Prostate gland (tissue), 2 donors: ENCODE measurements around the gene ARHGEF16. TPM values are rescaled to one million over a fixed set of nuclear protein-coding genes. Genes with fewer than 3 reads are reported as not detected.

Experiments used
- DNase-seq: peaks from one replicate; pipeline ENCODE4 v3.0.0-alpha.2; 2019; ENCODE audit warnings: low spot score
- H3K27ac ChIP-seq, 2 donors: fragments of 200-600 bp; sonication (generic); 2 replicates each; pipeline ENCODE4 v1.5.1; 2017 to 2019
- H3K27me3 ChIP-seq: fragments of 200-600 bp; sonication (generic); replicated peaks from 2 replicates; pipeline ENCODE4 v1.5.1; 2019; ENCODE audit not compliant: insufficient read depth
- H3K36me3 ChIP-seq, 2 donors: fragments of 200-600 bp; sonication (generic); 1 replicate in 1 of 2; 2 replicates in 1 of 2; pipeline versions ENCODE4 v1.5.1 to v1.8.1; 2017 to 2019
- H3K4me1 ChIP-seq: fragments of 200-600 bp; sonication (generic); replicated peaks from 2 replicates; pipeline ENCODE4 v1.5.1; 2019
- H3K4me3 ChIP-seq, 2 donors: fragments of 200-600 bp; sonication (generic); 2 replicates each; pipeline ENCODE4 v1.5.1; 2017 to 2019
- H3K9me3 ChIP-seq: fragments of 200-600 bp; sonication (generic); 2 replicates; pipeline ENCODE4 v1.5.1; 2017
- CTCF ChIP-seq, 4 experiments: fragments of 200-600 bp in 2 of 4; fragments of 450-650 bp in 2 of 4; sonication (generic) in 2 of 4; IDR thresholded peaks; 1 replicate in 3 of 4; 2 replicates in 1 of 4; pipeline ENCODE4 v1.5.1; 2016 to 2019; ENCODE audit warnings: antibody characterized with exemption in 4 of 4, mild to moderate bottlenecking in 2 of 4, moderate library complexity in 2 of 4
- POLR2A ChIP-seq: fragments of 450-650 bp; IDR thresholded peaks from one replicate; pipeline ENCODE4 v1.6.1; 2016; ENCODE audit warnings: antibody characterized with exemption, mild to moderate bottlenecking
- POLR2AphosphoS5 ChIP-seq: sonication (generic); formaldehyde crosslinking; IDR thresholded peaks from one replicate; pipeline ENCODE4 v1.6.1; 2017; ENCODE audit warnings: antibody characterized with exemption
- WGBS: methylation state at CpG from one replicate; pipeline ENCODE4 v1.1.5; 2018; 5-methylcytosine and 5-hydroxymethylcytosine counted together
- intact Hi-C: fragments of 100-400 bp; cut with DNase I; formaldehyde crosslinking; loops from one replicate; pipeline ENCODE4 v1.14.2; 2022
- total RNA-seq, 2 donors: library from RNA; depleted of rRNA; stranded (reverse); fragments of >200 nt; gene quantifications; one replicate each; pipeline ENCODE4 v1.1.0, GENCODE V29; 2016

ARHGEF16 gene
- total RNA-seq, 2 donors from 2014 or later: 25.2 to 25.4 TPM

GRCh38 chr1:3471356-3472087, 17.1 kb downstream of the ARHGEF16 start:
- H3K36me3 ChIP-seq: no peaks in the 10 kb centered on the region
- H3K9me3 ChIP-seq: no peaks in the 10 kb centered on the region
- H3K4me1 ChIP-seq: no peaks in the 10 kb centered on the region
- intact Hi-C loops: no loop called here
- TF ChIP-seq CTCF (IDR thresholded peaks at IDR 0.05): peak in 3 of 4 experiments; percentile 25 to 77 (median 56)
- TF ChIP-seq POLR2A: no peak
- TF ChIP-seq POLR2AphosphoS5: peak; percentile 13
- WGBS: 28% methylated on average over 23 of the region's 25 CpGs
- DNase-seq: no peak
- H3K27ac ChIP-seq: peak overlapping the region; percentile 1 to 46
- no peak overlapping the region for H3K4me3 ChIP-seq
- no peaks in the 10 kb centered on the region for H3K27me3 ChIP-seq

- WGBS: 67% methylated on average over 17 of the region's 25 CpGs
- H3K27ac ChIP-seq: peak overlapping the region in 1 of 2 donors; percentile 24
- H3K9me3 ChIP-seq: no peaks in the 10 kb centered on the region
- H3K4me3 ChIP-seq: no peak overlapping the region
- H3K27me3 ChIP-seq: no peaks in the 10 kb centered on the region
- DNase-seq: no peak
- H3K36me3 ChIP-seq: no peaks in the 10 kb centered on the region
- intact Hi-C loops: no loop called here
- TF ChIP-seq POLR2A (no peak), POLR2AphosphoS5 (no peak), CTCF (IDR thresholded peaks at IDR 0.05) (no peak)
- no peaks in the 10 kb centered on the region for H3K4me1 ChIP-seq
Observed at GRCh38 chr1:3472088-3472850, 17.8 kb downstream of the ARHGEF16 start.

GRCh38 chr1:3472906-3473305, 18.4 kb downstream of the ARHGEF16 start:
- Histone ChIP-seq H3K4me3 (no peak overlapping the region), H3K9me3 (no peaks in the 10 kb centered on the region), H3K4me1 (no peaks in the 10 kb centered on the region), H3K27me3 (no peaks in the 10 kb centered on the region), H3K36me3 (no peaks in the 10 kb centered on the region), H3K27ac (peak overlapping the region; percentile 5 to 24)
- intact Hi-C loops: no loop called here
- WGBS: 59% methylated on average over 17 of the region's 17 CpGs
- TF ChIP-seq POLR2A: no peak
- no peak for TF ChIP-seq CTCF (IDR thresholded peaks at IDR 0.05)
- TF ChIP-seq POLR2AphosphoS5: no peak
- DNase-seq: no peak

- DNase-seq: peak; percentile 74
- Histone ChIP-seq H3K36me3 (no peaks in the 10 kb centered on the region), H3K4me1 (no peaks in the 10 kb centered on the region), H3K4me3 (no peak overlapping the region), H3K27me3 (no peaks in the 10 kb centered on the region), H3K9me3 (no peaks in the 10 kb centered on the region), H3K27ac (peak overlapping the region in 1 of 2 donors; percentile 5)
- WGBS: 35% methylated on average over 20 of the region's 20 CpGs
- TF ChIP-seq POLR2A (no peak), POLR2AphosphoS5 (peak; percentile 41), CTCF (IDR thresholded peaks at IDR 0.05) (no peak)
- intact Hi-C loops: no loop called here
Observed at GRCh38 chr1:3473381-3473844, 18.9 kb downstream of the ARHGEF16 start.
